H1 (cell line): ENCODE data around the gene PLXNB3. TPM values are rescaled to one million over a fixed set of nuclear protein-coding genes. Genes with fewer than 3 reads are reported as not detected.
A peak's percentile ranks its signal among the peaks of the same experiment; 100 is the strongest.

Experiments
- CTCF ChIA-PET: fragments of 300-600 bp; sonication (Branson Sonifier 250); formaldehyde crosslinking; loops from one replicate; lab custom pipeline; 2021; ENCODE audit not compliant: partially characterized antibody; lab: Charles Lee
- POLR2A ChIA-PET: fragments of 300-600 bp; sonication (Branson Sonifier 250); formaldehyde crosslinking; loops from one replicate; lab custom pipeline; 2021; ENCODE audit warnings: inconsistent platforms; ENCODE audit not compliant: partially characterized antibody; lab: Charles Lee
- DNase-seq, 2 experiments: peaks; one replicate each; pipeline versions ENCODE4 v3.0.0 to v3.0.0-alpha.2; 2010 to 2022; ENCODE audit warnings: low spot score in 2 of 2, low read depth in 1 of 2, mixed read lengths in 1 of 2
- FAIRE-seq: peaks from 2 replicates; lab custom pipeline; 2011; peaks lifted over from hg19 to GRCh38; lab: Jason Lieb, UNC
- H2AFZ ChIP-seq: 2 replicates; pipeline ENCODE4 v1.8.1; 2012; ENCODE audit warnings: low read length, inconsistent platforms
- H2AK5ac ChIP-seq: 2 replicates; pipeline ENCODE4 v1.6.1; 2013; ENCODE audit warnings: low read depth, low read length
- H2BK120ac ChIP-seq: replicated peaks from 2 replicates; pipeline ENCODE3; 2013; ENCODE audit warnings: low read depth, low read length, inconsistent platforms
- H2BK12ac ChIP-seq: 2 replicates; pipeline ENCODE4 v1.6.1; 2013; ENCODE audit warnings: low read depth, low read length
- H2BK15ac ChIP-seq: 2 replicates; pipeline ENCODE4 v1.6.1; 2013; ENCODE audit warnings: low read length
- H2BK20ac ChIP-seq: 2 replicates; pipeline ENCODE4 v1.6.1; 2013; ENCODE audit warnings: low read length
- H2BK5ac ChIP-seq: 2 replicates; pipeline ENCODE4 v1.6.1; 2013; ENCODE audit warnings: low read depth, low read length
- H3K14ac ChIP-seq: 2 replicates; pipeline ENCODE4 v1.6.1; 2013; ENCODE audit warnings: inconsistent platforms; ENCODE audit not compliant: insufficient read length
- H3K18ac ChIP-seq: 2 replicates; pipeline ENCODE4 v1.6.1; 2013; ENCODE audit warnings: low read length; ENCODE audit errors: extremely low read depth
- H3K23ac ChIP-seq: 2 replicates; pipeline ENCODE4 v1.6.1; 2013; ENCODE audit warnings: inconsistent platforms; ENCODE audit not compliant: insufficient read length
- H3K23me2 ChIP-seq: 2 replicates; pipeline ENCODE4 v1.6.1; 2013; ENCODE audit warnings: low read depth, low read length
- H3K27ac ChIP-seq: 2 replicates; pipeline ENCODE4 v1.6.1; 2011; ENCODE audit warnings: low read depth, low read length, inconsistent platforms
- H3K27me3 ChIP-seq, 4 experiments: replicated peaks in 1 of 4; 1 replicate in 1 of 4; 2 replicates in 3 of 4; pipeline versions ENCODE4 v1.6.1 to v1.8.1; 2011 to 2013; ENCODE audit warnings: low read length in 3 of 4, mild to moderate bottlenecking in 3 of 4, inconsistent platforms in 2 of 4, mixed read lengths in 2 of 4, moderate library complexity in 1 of 4; ENCODE audit not compliant: control insufficient read depth in 3 of 4, insufficient read depth in 3 of 4; ENCODE audit errors: extremely low read depth in 1 of 4
- H3K36me3 ChIP-seq, 4 experiments: 2 replicates each; pipeline versions ENCODE4 v1.6.1 to v1.8.1; 2011 to 2013; ENCODE audit warnings: mild to moderate bottlenecking in 4 of 4, low read length in 3 of 4, moderate library complexity in 2 of 4, control low read depth in 1 of 4, inconsistent platforms in 1 of 4; ENCODE audit not compliant: insufficient read depth in 4 of 4, control insufficient read depth in 2 of 4
- H3K4ac ChIP-seq: replicated peaks from 2 replicates; pipeline ENCODE3; 2013; ENCODE audit warnings: low read length, low read depth, mixed read lengths, inconsistent platforms; ENCODE audit not compliant: insufficient read length
- H3K4me1 ChIP-seq, 4 experiments: replicated peaks in 1 of 4; 1 replicate in 1 of 4; 2 replicates in 3 of 4; pipeline versions ENCODE4 v1.6.1 to v1.8.1; 2011 to 2013; ENCODE audit warnings: low read length in 3 of 4, inconsistent platforms in 2 of 4, mixed read lengths in 1 of 4; ENCODE audit not compliant: insufficient read depth in 4 of 4, control insufficient read depth in 3 of 4
- H3K4me2 ChIP-seq, 2 experiments: 2 replicates each; pipeline versions ENCODE4 v1.6.1 to v1.8.1; 2011 to 2013; ENCODE audit warnings: low read depth in 2 of 2, low read length in 2 of 2, control low read depth in 1 of 2, inconsistent platforms in 1 of 2, mild to moderate bottlenecking in 1 of 2; ENCODE audit not compliant: insufficient read depth in 1 of 2
- H3K4me3 ChIP-seq, 4 experiments: fragments of 200-600, 300-600 bp in 1 of 4; sonication (generic), shearing (Covaris generic), sonication (Bioruptor Twin) in 1 of 4; 2 replicates each; pipeline versions ENCODE4 v1.5.1 to v1.8.1; 2011 to 2016; ENCODE audit warnings: low read length in 4 of 4, low read depth in 3 of 4, control low read depth in 2 of 4, inconsistent platforms in 2 of 4, mild to moderate bottlenecking in 2 of 4, mixed read lengths in 1 of 4, moderate library complexity in 1 of 4; ENCODE audit not compliant: insufficient read depth in 2 of 4; ENCODE audit errors: extremely low read depth in 1 of 4
- H3K56ac ChIP-seq: replicated peaks from 2 replicates; pipeline ENCODE3; 2013; ENCODE audit warnings: low read depth, mild to moderate bottlenecking, mixed read lengths, low read length, inconsistent platforms; ENCODE audit not compliant: insufficient read length
- H3K79me1 ChIP-seq: 2 replicates; pipeline ENCODE4 v1.6.1; 2013; ENCODE audit warnings: low read depth, low read length, control low read depth
- H3K79me2 ChIP-seq, 2 experiments: 2 replicates each; pipeline versions ENCODE4 v1.6.1 to v1.8.1; 2012 to 2013; ENCODE audit warnings: low read length in 2 of 2, mild to moderate bottlenecking in 2 of 2, inconsistent platforms in 1 of 2; ENCODE audit not compliant: insufficient read depth in 2 of 2, control insufficient read depth in 1 of 2
- H3K9ac ChIP-seq, 4 experiments: replicated peaks in 1 of 4; 1 replicate in 1 of 4; 2 replicates in 3 of 4; pipeline versions ENCODE4 v1.6.1 to v1.8.1; 2011 to 2013; ENCODE audit warnings: low read depth in 3 of 4, low read length in 3 of 4, control low read depth in 2 of 4, mild to moderate bottlenecking in 2 of 4, moderate library complexity in 2 of 4, inconsistent platforms in 1 of 4; ENCODE audit errors: extremely low read depth in 1 of 4
- H3K9me3 ChIP-seq, 2 experiments: 2 replicates each; pipeline versions ENCODE4 v1.6.1 to v1.8.1; 2012 to 2013; ENCODE audit warnings: mild to moderate bottlenecking in 2 of 2, moderate library complexity in 2 of 2, control low read depth in 1 of 2, inconsistent platforms in 1 of 2, low read depth in 1 of 2, low read length in 1 of 2, mixed read lengths in 1 of 2; ENCODE audit not compliant: insufficient read depth in 2 of 2
- H4K20me1 ChIP-seq, 2 experiments: replicated peaks in 1 of 2; 2 replicates each; pipeline versions ENCODE3 to v1.8.1; 2011 to 2013; ENCODE audit warnings: inconsistent platforms in 2 of 2, low read length in 2 of 2, mild to moderate bottlenecking in 1 of 2; ENCODE audit not compliant: insufficient read depth in 2 of 2, control insufficient read depth in 1 of 2
- H4K5ac ChIP-seq: 2 replicates; pipeline ENCODE4 v1.6.1; 2013; ENCODE audit warnings: low read length, low read depth, mixed read lengths, inconsistent platforms; ENCODE audit not compliant: insufficient read length
- H4K8ac ChIP-seq: 2 replicates; pipeline ENCODE4 v1.8.0; 2013; ENCODE audit warnings: mild to moderate bottlenecking, moderate library complexity, low read length, inconsistent platforms; ENCODE audit not compliant: insufficient read depth; ENCODE audit errors: extremely low read depth
- H4K91ac ChIP-seq: replicated peaks from 2 replicates; pipeline ENCODE3; 2013; ENCODE audit warnings: low read length, mixed read lengths, inconsistent platforms; ENCODE audit not compliant: insufficient read length
- BRCA1 ChIP-seq: IDR thresholded peaks from 2 replicates; pipeline ENCODE4 v1.6.1; 2012; ENCODE audit warnings: low read depth, low read length, improper control_type of control experiment
- CHD1 ChIP-seq: IDR thresholded peaks from 2 replicates; pipeline ENCODE4 v1.6.1; 2012; ENCODE audit warnings: low read depth, low read length, improper control_type of control experiment
- CREB1 ChIP-seq: IDR thresholded peaks from 2 replicates; pipeline ENCODE4 v1.6.1; 2012; ENCODE audit warnings: inconsistent platforms
- EGR1 ChIP-seq: IDR thresholded peaks from 2 replicates; pipeline ENCODE4 v1.6.1; 2011; ENCODE audit warnings: low read depth, low read length, borderline replicate concordance
- JUND ChIP-seq: IDR thresholded peaks from 2 replicates; pipeline ENCODE4 v1.6.1; 2011; ENCODE audit warnings: mild to moderate bottlenecking, improper control_type of control experiment, low read length
- KDM1A ChIP-seq: fragments of 200-600, 300-600 bp; sonication (generic); IDR thresholded peaks from 2 replicates; pipeline ENCODE4 v1.7.1; 2016; ENCODE audit warnings: mild to moderate bottlenecking, low read length, borderline replicate concordance
- KDM4A ChIP-seq: IDR thresholded peaks from one replicate; pipeline ENCODE4 v1.7.1; 2012; ENCODE audit warnings: low read depth, mild to moderate bottlenecking, moderate library complexity, low read length, inconsistent platforms; ENCODE audit not compliant: severe bottlenecking
- MAFK ChIP-seq: IDR thresholded peaks from 2 replicates; pipeline ENCODE4 v1.6.1; 2012; ENCODE audit warnings: low read depth, mild to moderate bottlenecking, improper control_type of control experiment, low read length
- NRF1 ChIP-seq: IDR thresholded peaks from 2 replicates; pipeline ENCODE4 v1.6.1; 2011; ENCODE audit warnings: mild to moderate bottlenecking, low read depth, low read length, improper control_type of control experiment
- RFX5 ChIP-seq: IDR thresholded peaks from 2 replicates; pipeline ENCODE4 v1.6.1; 2011; ENCODE audit warnings: low read depth, low read length, improper control_type of control experiment, borderline replicate concordance
- RNF2 ChIP-seq: fragments of 200-900, 300-1000 bp; sonication (generic); IDR thresholded peaks from 2 replicates; pipeline ENCODE4 v1.7.1; 2016; ENCODE audit warnings: borderline replicate concordance, low read depth, mild to moderate bottlenecking, antibody characterized with exemption, low read length; ENCODE audit not compliant: poor library complexity, severe bottlenecking; ENCODE audit errors: missing control alignments
- SIRT6 ChIP-seq: IDR thresholded peaks from one replicate; pipeline ENCODE4 v1.7.1; 2012; ENCODE audit warnings: low read length, inconsistent platforms
- SP4 ChIP-seq: IDR thresholded peaks from 2 replicates; pipeline ENCODE4 v1.6.1; 2012; ENCODE audit warnings: low read length, inconsistent platforms
- WGBS, 2 experiments: shearing (Covaris generic) in 1 of 2; methylation state at CpG; one replicate each; pipeline versions ENCODE4 v1.1.6 to v1.1.7; 2013 to 2015; ENCODE audit warnings: low lambda C conversion rate in 2 of 2, mixed read lengths in 2 of 2, inconsistent platforms in 1 of 2, low coverage in 1 of 2, missing lambda C conversion rate in 1 of 2; ENCODE audit not compliant: insufficient replicate concordance in 2 of 2, insufficient coverage in 1 of 2, insufficient read length in 1 of 2; ENCODE audit errors: extremely low coverage in 1 of 2, missing lambda C conversion rate in 1 of 2; 5-methylcytosine and 5-hydroxymethylcytosine counted together
- polyA plus RNA-seq, 7 experiments: library from polyadenylated mRNA; depleted of rRNA in 3 of 7; stranded (reverse) in 5 of 7; unstranded in 2 of 7; fragments of >200 nt in 5 of 7; fragments of 200-250 nt in 2 of 7; gene quantifications; 1 replicate in 5 of 7; 2 replicates in 1 of 7; 4 replicates in 1 of 7; pipeline versions ENCODE4 v1.2.1 to v1.2.3, GENCODE V29; 2011 to 2013; ENCODE audit warnings: missing spikeins in 2 of 7, mixed read lengths in 2 of 7
- total RNA-seq: library from RNA; stranded (reverse); fragmentation: NEBNext Ultra II Directional; extraction: Animal tissue kit (Norgen Biotek cat#: 25700); gene quantifications from 2 replicates; pipeline ENCODE4 v1.2.1, GENCODE V29; 2021

Gene PLXNB3
- total and polyA plus RNA-seq, 2 of the 8 experiments (the other 6 are each of a cell fraction or from before 2014, with no cell fraction given): 1.2 to 2.7 TPM

DNA sequence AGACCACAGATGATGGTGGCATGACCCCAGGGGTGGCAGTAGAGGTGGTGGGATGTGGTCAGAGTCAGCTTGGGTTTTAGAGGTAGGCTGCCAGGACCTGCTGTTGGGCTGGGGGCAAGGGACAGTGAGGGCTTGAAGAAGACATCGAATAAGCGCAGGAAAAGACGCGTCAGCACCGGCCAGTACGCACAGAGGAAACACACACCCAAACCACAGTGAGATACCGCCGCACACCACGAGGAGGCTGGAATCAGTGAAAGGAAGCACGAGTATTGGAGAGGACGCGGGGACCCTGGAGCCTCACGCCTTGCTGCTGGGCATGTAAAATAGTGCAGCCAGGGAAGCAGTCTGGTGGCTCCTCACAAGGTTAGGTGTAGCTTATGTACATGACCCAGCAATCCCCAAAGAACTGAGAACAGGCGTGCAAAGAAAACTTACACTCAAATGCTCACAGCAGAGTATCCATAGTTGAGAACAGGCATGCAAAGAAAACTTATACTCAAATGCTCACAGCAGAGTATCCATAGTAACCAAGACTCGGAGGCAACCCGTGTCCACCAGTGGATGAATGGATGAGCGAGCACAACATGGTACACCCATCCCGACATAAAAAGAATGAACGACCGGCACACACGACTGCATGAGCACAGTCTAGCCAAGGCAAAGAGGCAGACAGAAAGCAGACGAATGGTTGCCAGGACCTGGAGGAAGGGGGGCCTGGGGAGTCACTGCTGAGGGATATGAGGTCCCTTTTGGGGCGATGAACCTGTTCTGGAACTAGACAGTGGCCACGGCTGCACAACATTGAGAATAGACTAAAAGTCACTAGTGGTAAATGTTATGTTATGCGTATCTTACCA, 53.0 kb downstream of the PLXNB3 start:
- no peak overlapping the region for H4K8ac ChIP-seq
- no peaks in the 10 kb centered on the region for H3K9me3 ChIP-seq
- no peak overlapping the region for H4K5ac ChIP-seq
- H3K4ac ChIP-seq: no peak overlapping the region
- no peak overlapping the region for H2AFZ ChIP-seq
- no peak overlapping the region for H3K18ac ChIP-seq
- H2BK12ac ChIP-seq: 0 out of 2 replicates have a peak overlapping the region, but pooled peaks have one; percentile 27
- no peak overlapping the region for H3K9ac ChIP-seq
- H3K79me2 ChIP-seq: peaks cover 15 to 80% of the 10 kb centered on the region in 2 experiments
- peaks cover 2% of the 10 kb centered on the region; the same call in 1 of the 2 replicates for H3K23me2 ChIP-seq
- FAIRE-seq (no peak), DNase-seq (no peak)
- no peak overlapping the region for H2BK120ac ChIP-seq
- H2BK20ac ChIP-seq: no peak overlapping the region
- H3K23ac ChIP-seq: no peak overlapping the region
- H4K91ac ChIP-seq: no peak overlapping the region
- no peak overlapping the region for H2BK15ac ChIP-seq
- no peaks in the 10 kb centered on the region for H3K36me3 ChIP-seq
- ChIA-PET CTCF (interaction anchor here (1.2 kb wide), 1 partner anchor 9 kb away, joined by 3 read pairs; no protein-coding TSS in a partner anchor), POLR2A (interaction anchor here (0.8 kb wide), 1 partner anchor 9 kb away, joined by 3 read pairs; no protein-coding TSS in a partner anchor)
- no peak overlapping the region for H3K56ac ChIP-seq
- no peak overlapping the region for H3K4me3 ChIP-seq
- H2BK5ac ChIP-seq: peak overlapping the region; percentile 66; the same call in 1 of the 2 replicates
- H3K27ac ChIP-seq: no peak overlapping the region
- peaks cover 3 to 27% (median 10%) of the 10 kb centered on the region in 4 experiments for H3K4me1 ChIP-seq
- H3K14ac ChIP-seq: no peak overlapping the region
- H3K27me3 ChIP-seq: no peaks in the 10 kb centered on the region
- WGBS, 2 experiments: 93% methylated on average over 20 of the region's 25 CpGs; no CpG with 5 or more reads in 1 of the 2 experiments
- H3K79me1 ChIP-seq: 0 out of 2 replicates have a peak, but pooled peaks cover 2% of the 10 kb centered on the region
- H2AK5ac ChIP-seq: peak overlapping the region; percentile 82; the same call in 1 of the 2 replicates
- no peak overlapping the region; a peak in 1 of 4 replicates for H3K4me2 ChIP-seq
- H4K20me1 ChIP-seq: peaks cover 0 to 16% of the 10 kb centered on the region in 2 experiments
- TF ChIP-seq CHD1 (no peak), RNF2 (no peak), EGR1 (no peak), KDM1A (no peak), CREB1 (no peak), SIRT6 (no peak), MAFK (no peak), RFX5 (no peak), KDM4A (no peak), JUND (no peak), BRCA1 (no peak), SP4 (no peak), NRF1 (no peak)
